ENCODE data around the gene CD58.

CD58 gene

DNA sequence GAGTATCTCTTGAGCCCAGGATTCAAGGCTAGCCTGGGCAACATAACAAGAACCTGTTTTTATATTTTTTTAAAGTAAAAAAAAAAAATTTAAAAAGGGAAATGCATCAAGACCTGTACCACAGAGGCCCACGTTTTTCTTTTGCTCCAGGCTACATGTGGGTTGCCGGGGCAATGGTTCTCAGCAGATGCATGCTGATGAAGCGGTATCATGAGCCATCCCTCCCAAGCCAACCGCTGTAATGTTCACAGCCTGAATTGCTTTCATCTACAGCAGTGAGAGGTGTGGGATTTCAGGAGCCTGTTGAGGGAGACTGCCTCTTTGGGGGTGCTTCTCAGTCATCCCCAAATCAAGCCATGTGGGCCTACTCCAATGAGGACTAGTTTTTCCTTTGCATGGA is 60.5 kb downstream of the CD58 start:
- DNase-seq (ENCODE audit: low read depth): no peak

DNA sequence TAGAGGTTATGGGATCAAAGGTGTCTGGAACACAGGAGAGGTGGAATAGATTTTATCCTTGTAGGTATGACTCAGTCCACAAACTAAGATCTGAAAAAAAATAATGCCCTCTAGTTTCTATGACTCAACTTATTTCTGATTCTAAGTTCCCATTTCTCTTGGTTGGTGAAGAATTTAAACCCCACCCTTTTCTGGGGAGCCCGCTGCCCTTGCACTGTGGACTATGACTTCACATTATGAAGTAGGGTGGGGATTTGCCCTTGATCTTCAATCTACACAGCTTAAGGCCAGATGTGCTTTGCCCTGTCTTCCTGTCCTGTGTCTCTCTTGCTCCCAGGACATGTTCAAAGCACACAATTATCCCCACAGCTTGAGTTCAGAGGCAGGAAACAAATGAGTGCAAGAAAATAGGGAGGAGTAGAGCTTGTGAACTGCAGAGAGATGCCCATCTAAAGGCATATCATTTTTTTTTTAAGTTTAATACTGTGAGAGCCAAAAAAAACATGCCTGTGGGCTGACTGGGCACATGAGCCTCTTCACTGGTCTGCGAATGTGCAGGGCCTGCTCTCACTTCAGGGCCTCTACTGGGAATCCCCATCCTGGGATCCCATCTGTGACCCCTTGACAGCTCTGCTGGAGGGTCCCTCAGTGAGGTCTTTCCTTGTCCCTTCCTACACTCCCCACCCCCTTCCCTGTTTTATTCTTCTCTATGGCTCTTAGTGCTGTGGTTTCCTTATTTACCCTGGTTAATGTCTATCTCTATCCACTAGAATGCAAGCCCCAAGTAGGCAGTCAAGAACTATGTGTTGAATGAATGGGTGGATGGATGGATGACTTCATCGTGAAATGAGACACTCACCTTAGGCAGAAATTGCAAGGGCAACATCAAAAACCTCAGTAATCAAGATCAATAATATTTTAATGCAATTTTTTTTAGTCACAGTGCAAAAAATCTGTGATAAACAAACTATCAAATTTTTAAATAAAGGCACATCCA is 61.5 kb downstream of the CD58 start:
- DNase-seq (ENCODE audit: low read depth): peak; percentile 79

DNA sequence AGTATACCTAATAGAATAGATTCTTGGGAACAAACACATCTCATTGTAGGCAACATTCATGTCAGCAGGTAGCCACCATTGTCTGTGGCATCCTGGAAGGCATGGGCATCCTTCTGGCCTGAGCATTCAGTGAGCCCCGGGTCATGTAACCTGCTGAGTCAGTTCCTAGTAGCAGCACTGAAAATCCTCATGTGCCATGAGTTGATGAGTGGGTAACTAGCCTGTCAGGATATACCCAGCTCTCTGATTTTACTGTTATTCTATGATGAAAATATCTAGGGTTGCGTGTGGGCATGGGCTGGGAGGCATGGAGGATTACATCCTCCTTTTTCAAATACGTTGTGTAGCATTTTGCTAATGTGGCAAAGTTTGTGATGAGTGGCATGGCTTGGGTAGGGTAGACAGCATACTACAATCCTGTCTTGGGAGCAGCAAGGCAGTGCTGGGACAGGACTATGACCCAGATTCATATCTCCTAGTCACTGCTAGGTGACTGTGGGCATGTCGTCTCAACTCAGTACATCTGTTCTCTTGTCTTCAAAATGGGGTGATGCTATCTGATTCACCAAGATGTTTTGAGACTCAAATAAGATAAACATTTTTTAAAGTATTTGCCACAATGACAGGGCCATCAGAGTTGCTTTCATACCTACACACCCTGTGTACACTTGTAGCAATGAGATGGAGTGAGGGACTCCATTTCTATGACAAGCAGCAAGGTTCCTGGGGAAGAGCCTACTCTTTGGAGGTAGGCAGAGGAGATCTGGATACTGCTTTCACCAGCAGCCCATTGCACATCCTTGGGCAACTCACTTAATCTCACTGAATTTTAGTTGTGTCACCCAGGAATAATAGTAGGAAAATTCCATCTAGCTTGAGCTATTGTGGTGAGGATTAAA is 62.5 kb downstream of the CD58 start:
- DNase-seq (ENCODE audit: low read depth): no peak

DNA sequence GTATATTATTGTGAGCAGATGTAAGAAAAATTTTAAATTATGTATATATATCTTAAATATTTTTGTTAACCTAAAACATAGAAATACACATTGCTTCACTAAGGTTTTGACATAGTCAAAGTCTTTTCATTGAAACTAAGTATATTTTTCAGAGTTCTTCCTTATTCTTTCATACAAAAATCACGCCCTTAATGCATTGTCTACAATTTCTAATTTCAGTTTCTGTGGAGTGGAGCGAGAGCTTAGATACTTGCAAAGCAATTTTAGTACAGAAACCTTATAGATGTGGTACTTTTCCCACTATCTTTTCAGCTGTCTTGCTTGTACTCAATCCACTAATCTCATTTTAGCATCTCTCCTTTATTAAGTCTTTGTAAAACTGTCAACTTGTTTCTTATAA is 63.2 kb downstream of the CD58 start:
- no peak for DNase-seq (ENCODE audit: low read depth)

DNA sequence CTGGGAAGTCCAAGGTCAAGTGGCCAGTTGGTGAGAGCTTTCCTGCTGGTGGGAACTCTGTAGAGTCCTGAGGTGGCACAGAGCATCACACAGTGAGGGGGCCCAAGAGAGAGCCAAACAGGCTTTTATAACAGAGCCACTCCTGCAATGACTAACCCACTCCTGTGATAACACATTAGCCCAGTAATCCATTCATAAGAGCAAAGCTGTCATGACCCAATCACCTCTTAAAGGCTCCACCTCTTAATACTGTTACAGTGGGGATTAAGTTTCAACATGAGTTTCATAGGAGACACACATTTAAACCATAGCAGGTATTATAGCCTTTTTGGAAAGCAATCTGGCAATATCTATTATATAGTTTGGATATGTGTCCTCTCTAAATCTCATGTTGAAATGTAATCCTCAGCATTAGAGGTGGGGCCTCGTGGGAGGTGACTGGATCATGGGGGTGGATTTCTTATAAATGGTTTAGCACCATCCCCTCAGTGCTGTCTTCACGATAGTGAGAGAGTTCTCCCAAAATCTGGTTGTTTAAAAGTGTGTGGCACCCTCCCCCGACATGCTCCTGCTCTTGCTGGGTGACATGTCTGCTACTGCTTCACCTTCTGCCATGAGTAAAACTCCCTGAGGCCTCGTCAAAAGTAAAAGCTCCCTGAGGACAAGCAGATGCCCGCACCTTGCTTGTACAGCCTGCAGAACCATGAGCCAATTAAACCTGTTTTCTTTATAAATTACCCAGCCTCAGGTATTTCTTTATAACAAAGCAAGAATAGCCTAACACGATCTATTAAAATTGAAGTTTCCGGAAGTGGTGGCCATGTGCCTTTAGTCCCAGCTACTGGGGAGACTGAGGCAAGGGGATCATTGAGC is 64.5 kb downstream of the CD58 start:
- DNase-seq (ENCODE audit: low read depth): no peak

DNA sequence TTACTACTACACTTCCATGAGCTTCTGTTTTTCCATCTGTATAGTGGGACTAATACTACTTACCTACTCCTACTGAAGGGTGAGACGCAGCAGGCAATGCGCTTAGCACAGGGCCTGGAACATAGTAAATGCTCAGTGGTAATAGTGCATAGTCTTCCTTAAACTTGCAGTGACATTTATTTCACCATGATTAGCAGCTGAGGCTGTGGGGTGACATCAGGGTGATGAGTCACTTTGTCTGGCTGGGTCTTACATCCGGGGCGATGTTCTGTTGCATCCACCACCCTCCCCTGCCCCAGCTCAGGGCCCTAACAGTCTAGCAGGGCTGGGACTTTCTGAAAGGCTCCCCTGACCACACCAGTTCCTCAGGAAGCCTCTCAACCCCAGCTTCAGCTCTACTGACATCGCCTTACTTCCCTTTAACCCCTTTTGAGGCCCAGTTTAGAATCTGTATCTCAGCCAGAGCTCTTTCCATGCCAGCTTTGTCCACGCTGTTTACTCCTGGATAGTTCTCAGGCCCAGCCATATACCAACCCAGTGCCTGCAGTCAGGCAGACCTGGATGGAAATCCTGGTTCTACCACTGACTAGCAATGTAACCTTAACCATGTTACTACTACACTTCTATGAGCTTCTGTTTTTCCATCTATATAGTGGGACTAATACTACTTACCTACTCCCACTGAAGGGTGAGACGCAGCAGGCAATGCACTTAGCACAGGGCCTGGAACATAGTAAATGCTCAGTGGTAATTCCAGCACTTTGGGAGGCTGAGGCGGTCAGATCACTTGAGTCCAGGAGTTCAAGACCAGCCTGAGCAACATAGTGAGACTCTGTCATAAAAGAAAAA is 66.3 kb downstream of the CD58 start:
- DNase-seq (ENCODE audit: low read depth): peak; percentile 47

DNA sequence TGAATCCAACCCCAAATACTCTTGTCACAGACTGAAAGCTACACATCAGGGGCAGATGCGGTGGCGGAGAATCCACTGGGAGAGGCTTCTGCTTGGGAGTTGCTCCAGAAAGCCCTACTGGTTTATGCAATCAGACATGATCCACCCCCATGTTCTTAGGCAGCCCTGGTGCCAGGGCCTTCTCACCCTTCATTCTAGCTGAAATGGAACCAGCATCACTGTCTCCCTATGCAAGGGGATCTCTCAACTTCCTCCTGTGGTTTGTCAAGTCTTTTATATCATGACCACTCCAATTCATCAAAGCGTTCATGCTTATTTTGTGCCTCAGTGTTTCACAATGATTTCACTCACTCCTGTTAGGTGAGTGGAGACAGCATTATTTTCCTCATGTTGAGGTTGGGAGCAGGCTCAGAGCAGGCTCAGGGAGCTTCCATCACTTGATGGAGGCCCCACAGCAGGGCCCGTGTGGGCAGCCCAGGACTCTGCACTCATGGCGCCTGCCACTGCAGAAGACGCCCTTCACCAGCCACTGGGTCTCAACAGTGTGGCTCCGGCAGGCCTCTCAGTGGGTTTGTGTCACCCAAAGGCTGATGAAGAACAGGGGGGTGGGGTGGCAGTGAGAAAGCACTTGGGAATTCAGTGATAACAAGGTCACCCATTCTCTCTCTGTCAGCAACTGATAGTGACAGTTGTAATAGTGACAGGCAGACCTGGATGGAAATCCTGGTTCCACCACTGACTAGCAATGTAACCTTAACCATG is 67.1 kb downstream of the CD58 start:
- no peak for DNase-seq (ENCODE audit: low read depth)

DNA sequence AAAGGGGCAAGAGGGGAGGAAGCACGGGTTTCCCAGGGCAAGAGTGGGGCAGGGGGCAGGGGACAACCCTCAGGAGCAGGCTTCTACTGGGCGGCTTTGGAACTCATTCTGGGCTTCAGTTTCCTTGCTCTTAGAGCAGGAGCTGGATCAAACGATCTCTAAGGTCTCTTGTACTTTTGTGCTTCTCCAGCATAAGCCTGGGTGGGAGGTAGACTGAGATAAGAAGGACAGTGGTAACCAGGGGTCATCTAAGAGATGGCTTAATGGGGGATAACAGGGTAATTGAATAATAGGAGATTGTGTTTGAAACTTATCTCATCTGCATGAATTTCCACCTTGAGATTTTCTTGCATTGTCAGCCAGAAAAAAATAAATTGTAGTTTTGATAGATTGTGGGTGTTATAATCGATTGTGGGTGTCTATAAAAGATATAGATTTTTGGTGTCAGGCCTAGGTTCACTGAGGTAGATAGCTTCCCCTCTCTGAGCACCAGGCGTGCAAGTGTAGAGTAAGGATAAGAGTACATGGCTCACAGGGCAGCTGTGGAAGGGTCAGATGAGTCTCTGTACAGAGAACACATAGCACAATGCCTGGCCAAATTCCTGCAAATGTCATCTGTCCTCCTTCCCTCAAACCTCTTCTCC is 68.0 kb downstream of the CD58 start:
- DNase-seq (ENCODE audit: low read depth): no peak

DNA sequence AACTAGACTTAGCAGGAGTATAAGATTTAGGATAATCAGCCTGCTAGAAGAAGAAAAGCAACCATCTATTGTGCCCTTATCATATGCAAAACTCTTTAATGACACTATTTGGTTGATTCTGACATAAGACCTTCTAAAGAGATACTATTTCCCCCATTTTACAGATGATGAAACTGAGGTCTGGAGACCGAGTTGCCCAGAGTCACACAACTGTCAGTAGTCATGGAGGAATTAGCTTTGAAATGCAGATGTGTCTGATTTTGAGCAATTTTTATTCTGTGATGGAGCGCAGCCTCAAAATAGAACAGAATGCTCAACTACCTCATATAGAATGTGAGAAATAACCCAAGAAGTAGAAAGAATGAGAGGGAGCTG is 69.0 kb downstream of the CD58 start:
- DNase-seq (ENCODE audit: low read depth): no peak

DNA sequence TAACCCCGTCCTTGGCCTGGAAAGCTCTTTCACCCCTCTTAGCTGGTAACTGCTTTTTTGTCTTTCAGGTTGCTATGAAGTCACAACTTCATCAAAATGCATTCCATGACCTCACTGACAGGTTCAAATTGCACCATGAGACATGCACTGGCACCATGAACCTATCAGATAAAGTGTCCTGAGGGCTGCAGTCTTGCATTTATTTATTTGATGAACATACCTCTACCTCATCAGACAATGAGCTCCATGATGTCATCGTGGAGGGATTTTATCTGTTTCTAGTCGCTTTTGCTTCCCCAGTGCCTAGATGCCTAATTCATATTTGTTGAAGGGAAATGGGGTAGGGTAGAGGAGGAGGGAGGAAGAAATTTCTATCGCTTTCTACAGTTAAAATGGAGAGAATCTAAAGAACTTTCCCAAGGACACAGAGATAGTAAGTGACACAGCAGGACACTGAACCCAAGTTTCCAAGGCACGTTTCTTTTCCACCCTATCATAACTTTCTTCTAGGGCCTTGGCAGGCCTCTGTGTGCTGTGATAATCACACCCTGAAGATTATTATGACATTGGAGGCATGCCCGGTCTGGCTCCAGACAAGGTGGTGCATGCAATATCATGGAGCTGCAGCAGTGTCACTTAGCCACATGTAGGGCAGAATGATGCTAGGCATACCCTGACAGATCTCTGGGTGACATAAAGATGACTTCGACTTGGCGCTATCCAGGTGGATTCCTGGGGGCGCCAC is 69.5 kb downstream of the CD58 start:
- no peak for DNase-seq (ENCODE audit: low read depth)

DNA sequence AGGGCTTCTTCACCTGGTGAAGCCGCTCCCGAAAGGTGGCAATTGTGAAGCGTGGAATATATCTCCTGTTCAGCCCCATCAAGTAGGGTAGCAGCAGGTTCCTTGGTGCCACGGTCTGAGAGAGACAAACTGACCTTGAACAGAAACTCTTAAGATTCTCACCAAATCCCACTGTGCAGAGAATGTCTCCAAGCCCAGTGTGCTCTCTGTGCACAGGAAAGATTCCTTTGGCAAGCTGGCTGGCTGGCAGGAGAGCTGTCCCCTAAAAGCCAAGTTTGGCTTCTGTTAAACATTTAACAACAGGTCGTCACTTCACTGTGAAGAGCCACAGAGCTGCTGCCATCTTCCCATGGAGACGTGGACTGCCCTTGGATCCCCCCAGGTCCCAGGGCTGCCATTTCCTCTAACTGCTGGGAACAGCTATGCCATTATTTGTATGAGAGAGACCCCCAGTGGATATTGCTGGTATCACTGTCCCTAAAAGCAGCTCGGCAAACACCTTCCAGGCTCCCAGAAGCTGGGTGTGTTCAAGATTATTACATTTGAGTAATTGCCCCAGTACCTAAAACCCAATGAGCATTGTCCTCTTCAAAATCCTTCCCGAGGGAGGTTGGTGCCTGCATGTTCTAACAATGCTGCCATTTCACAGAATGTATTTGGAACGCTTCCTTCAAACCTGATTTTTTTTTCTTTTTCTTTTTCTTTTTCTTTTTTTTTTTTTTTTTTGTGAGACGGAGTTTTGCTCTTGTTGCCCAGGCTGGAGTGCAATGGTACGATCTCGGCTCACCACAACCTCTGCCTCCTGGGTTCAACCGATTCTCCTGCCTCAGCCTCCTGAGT is 71.8 kb downstream of the CD58 start:
- DNase-seq (ENCODE audit: low read depth): peak; percentile 47

DNA sequence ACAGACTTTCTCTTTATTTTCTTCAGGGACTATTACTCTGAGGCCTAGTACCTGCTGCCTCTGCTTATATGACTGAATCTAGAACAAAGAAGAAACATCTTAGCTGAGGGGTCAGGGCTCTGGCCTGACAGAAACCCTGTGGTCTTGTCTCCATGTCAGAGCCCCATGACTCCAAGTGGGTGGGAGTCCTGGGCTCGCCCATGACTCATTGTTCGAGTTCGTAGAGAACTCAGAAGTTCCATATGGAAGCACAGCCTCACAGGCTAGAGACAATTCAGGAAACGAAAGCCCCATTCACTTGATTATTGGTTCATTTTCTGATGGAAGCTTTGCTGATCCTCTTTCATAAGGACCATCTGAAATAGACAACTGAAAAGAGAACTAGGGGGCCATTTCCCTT is 73.2 kb downstream of the CD58 start:
- no peak for DNase-seq (ENCODE audit: low read depth)

DNA sequence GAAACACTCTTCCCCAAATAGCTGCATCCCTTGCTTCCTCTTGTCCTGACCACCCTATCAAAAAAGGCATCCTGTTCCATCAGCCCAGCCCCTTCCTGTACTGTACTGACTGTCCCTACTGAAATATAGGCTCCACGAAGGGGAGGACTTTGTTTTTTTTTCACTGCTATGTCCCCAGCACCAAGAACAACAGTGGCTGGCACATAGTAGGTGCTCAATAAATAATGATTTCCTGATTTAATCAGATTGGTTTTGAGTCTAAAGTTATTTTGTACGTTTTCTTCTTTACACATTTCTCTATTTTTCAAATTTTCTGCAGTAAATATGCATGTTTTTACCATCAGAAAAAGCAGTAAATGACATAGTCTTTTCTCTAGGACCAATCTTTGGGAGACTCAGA is 73.9 kb downstream of the CD58 start:
- DNase-seq (ENCODE audit: low read depth): no peak

DNA sequence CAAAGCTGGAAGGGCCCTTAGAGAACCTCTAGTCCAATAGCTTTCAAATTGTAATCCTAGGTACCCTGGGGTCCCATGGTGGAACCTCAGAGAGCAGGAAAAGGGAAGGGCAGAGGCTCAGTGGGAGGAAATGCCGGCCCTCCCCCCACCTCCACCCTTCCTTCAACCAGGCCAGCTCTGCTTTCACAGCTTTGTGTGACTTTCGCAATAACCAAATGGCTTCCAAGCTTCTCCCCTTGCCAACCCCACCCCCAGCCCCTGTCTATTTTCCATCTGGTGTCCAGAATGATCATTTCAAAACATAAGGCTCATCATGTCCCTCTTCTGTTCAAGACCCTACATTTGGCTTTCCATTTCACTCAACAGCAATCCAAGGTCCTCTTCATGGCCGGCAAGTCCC is 74.4 kb downstream of the CD58 start:
- no peak for DNase-seq (ENCODE audit: low read depth)

DNA sequence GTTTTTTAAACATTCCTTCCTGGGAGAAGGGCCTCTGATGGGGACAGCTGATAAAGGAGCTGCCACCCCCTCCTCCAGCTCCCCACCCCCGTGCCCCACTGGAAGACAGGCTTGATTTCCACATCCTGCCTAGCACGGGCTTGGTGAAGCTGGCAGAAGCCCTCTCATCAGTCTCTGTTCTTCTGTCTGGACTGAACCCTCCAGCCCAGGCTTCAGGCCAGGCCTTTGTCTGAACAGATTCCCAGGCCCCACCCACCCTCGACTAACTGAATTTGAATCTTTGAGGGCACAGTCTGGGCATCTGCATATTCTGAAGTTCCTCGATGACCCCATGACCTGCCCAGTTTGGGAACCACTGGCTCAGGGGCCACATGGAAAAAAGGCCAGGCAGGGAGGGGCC is 75.3 kb downstream of the CD58 start:
- no peak for DNase-seq (ENCODE audit: low read depth)

DNA sequence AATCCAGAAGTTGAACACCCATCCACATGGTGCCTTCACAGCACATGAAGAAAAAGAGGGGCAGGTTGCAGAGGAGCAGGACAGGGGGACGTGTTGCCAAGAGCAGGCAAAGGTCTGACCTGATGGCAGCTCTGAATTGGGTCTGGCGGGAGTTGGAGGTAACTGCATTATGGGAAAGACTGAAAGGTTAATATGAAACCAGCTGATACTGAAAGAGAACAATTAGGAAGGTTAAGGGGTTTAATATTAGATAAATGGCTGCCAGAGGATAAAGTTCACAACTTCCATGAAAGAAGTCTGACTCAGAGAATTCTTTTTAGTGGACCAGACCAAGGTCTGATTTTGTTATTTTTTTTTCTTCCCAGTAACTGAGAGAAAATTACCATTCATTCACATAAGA is 76.1 kb downstream of the CD58 start:
- DNase-seq (ENCODE audit: low read depth): no peak

DNA sequence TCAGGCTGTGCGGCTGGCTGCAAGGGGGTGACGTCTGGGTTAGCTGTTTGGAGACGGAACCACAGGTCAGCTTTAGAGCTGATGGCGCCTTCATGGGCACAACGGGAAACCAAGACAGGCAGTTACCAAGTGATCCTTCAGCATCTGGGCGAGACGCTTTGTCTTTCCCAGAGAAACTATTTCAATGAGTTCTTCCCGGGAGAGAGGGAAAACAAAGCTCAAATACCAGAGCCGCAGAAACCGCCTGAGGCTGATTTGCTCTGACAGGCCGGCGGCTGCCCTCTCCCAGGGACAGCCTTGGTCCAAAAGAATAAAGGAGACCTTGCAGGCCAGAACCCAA is 76.5 kb downstream of the CD58 start:
- DNase-seq (ENCODE audit: low read depth): no peak

Data from stromal cell of bone marrow (primary cell).